Neural crest cell (in vitro differentiated cells): ENCODE results near the gene SCGB1C2. TPM values are rescaled to one million over a fixed set of nuclear protein-coding genes. Genes with fewer than 3 reads are reported as not detected.

Experiments
- DNase-seq: peaks from one replicate; pipeline ENCODE4 v3.0.0; 2021; ENCODE audit warnings: low read depth, mixed read lengths, low spot score
- H3K27ac Mint-ChIP-seq: one replicate; pipeline ENCODE4 v1.8.0; 2021; ENCODE audit warnings: mild to moderate bottlenecking, mixed read lengths; ENCODE audit not compliant: unreplicated experiment
- H3K27me3 Mint-ChIP-seq: 2 replicates; pipeline ENCODE4 v1.8.0; 2021; ENCODE audit warnings: low read depth, mild to moderate bottlenecking, mixed read lengths
- H3K36me3 Mint-ChIP-seq: 2 replicates; pipeline ENCODE4 v1.8.0; 2021; ENCODE audit warnings: low read depth, mild to moderate bottlenecking, mixed read lengths
- H3K4me1 Mint-ChIP-seq: 2 replicates; pipeline ENCODE4 v1.8.0; 2021; ENCODE audit warnings: mixed read lengths
- H3K4me3 Mint-ChIP-seq: one replicate; pipeline ENCODE4 v1.8.0; 2021; ENCODE audit warnings: mild to moderate bottlenecking, mixed read lengths
- H3K9me3 Mint-ChIP-seq: 2 replicates; pipeline ENCODE4 v1.8.0; 2021; ENCODE audit warnings: mixed read lengths
- CTCF ChIP-seq: fragments of 200-600 bp; sonication (generic); conservative IDR thresholded peaks from 2 replicates; pipeline ENCODE4 v1.5.0; 2021; ENCODE audit warnings: antibody characterized with exemption, mild to moderate bottlenecking
- total RNA-seq: library from RNA; stranded (reverse); gene quantifications from 2 replicates; pipeline ENCODE4 v1.2.1, GENCODE V29; 2021

SCGB1C2 gene
- total RNA-seq, 1 donor from 2014 or later = not detected

- Mint-ChIP-seq H3K4me3 (no peak overlapping the region), H3K27me3 (peaks cover 11% of the 10 kb centered on the region), H3K36me3 (no peaks in the 10 kb centered on the region), H3K9me3 (no peaks in the 10 kb centered on the region), H3K27ac (no peak overlapping the region), H3K4me1 (no peaks in the 10 kb centered on the region)
- TF ChIP-seq CTCF = no peak
- peak; percentile 5 for DNase-seq
These were observed 4.8 kb downstream of the SCGB1C2 start for GRCh38 chr17:142102-142661.

- peak; percentile 0 for DNase-seq
- Mint-ChIP-seq H3K4me3 (no peak overlapping the region), H3K36me3 (no peaks in the 10 kb centered on the region), H3K4me1 (no peaks in the 10 kb centered on the region), H3K27ac (no peak overlapping the region), H3K27me3 (peaks cover 11% of the 10 kb centered on the region), H3K9me3 (no peaks in the 10 kb centered on the region)
- TF ChIP-seq CTCF = no peak
These were observed 5.8 kb downstream of the SCGB1C2 start for GRCh38 chr17:142876-143784.

- no peak overlapping the region for H3K27ac Mint-ChIP-seq
- peaks cover 11% of the 10 kb centered on the region for H3K27me3 Mint-ChIP-seq
- no peaks in the 10 kb centered on the region for H3K9me3 Mint-ChIP-seq
- H3K36me3 Mint-ChIP-seq = no peaks in the 10 kb centered on the region
- no peak overlapping the region for H3K4me3 Mint-ChIP-seq
- peak; percentile 86 for TF ChIP-seq CTCF
- no peaks in the 10 kb centered on the region for H3K4me1 Mint-ChIP-seq
- DNase-seq = peak; percentile 98
These were observed 6.5 kb downstream of the SCGB1C2 start for GRCh38 chr17:143785-144281.

- Mint-ChIP-seq H3K27me3 (peaks cover 7% of the 10 kb centered on the region), H3K27ac (no peak overlapping the region), H3K36me3 (no peaks in the 10 kb centered on the region), H3K4me1 (no peaks in the 10 kb centered on the region), H3K9me3 (no peaks in the 10 kb centered on the region), H3K4me3 (no peak overlapping the region)
- DNase-seq = no peak
- TF ChIP-seq CTCF = no peak
These were observed 7.7 kb downstream of the SCGB1C2 start for GRCh38 chr17:144936-145670.

GRCh38 chr17:145671-146541 is 8.5 kb downstream of the SCGB1C2 start:
- no peak for TF ChIP-seq CTCF

More at GRCh38 chr17:145671-146541, 8.5 kb downstream of the SCGB1C2 start:
- Mint-ChIP-seq H3K27me3 (peaks cover 7% of the 10 kb centered on the region), H3K9me3 (no peaks in the 10 kb centered on the region), H3K4me1 (no peaks in the 10 kb centered on the region), H3K36me3 (no peaks in the 10 kb centered on the region), H3K4me3 (no peak overlapping the region), H3K27ac (no peak overlapping the region)
- no peak for DNase-seq
